Retinal pigment epithelial cell (primary cell): ENCODE measurements around the gene TBCCD1.
"Not testable (repeated sequence)": the region's sequence is repeated elsewhere in the genome, so short reads cannot be mapped to it uniquely, and the experiment has no call there.

Experiments used
- DNase-seq: peaks from one replicate; pipeline ENCODE4 v3.0.0-alpha.2; 2010; ENCODE audit warnings: low read depth
- H3K4me3 ChIP-seq: 2 replicates; pipeline ENCODE4 v1.5.1; 2011; ENCODE audit warnings: mild to moderate bottlenecking, low read length, control low read depth, moderate library complexity
- TF ChIP-seq, protein P1 (sequence below): conservative IDR thresholded peaks from 2 replicates; pipeline ENCODE4 v1.5.1; 2011; ENCODE audit warnings: low read depth, low read length, control low read depth, inconsistent platforms

The TBCCD1 gene

DNA sequence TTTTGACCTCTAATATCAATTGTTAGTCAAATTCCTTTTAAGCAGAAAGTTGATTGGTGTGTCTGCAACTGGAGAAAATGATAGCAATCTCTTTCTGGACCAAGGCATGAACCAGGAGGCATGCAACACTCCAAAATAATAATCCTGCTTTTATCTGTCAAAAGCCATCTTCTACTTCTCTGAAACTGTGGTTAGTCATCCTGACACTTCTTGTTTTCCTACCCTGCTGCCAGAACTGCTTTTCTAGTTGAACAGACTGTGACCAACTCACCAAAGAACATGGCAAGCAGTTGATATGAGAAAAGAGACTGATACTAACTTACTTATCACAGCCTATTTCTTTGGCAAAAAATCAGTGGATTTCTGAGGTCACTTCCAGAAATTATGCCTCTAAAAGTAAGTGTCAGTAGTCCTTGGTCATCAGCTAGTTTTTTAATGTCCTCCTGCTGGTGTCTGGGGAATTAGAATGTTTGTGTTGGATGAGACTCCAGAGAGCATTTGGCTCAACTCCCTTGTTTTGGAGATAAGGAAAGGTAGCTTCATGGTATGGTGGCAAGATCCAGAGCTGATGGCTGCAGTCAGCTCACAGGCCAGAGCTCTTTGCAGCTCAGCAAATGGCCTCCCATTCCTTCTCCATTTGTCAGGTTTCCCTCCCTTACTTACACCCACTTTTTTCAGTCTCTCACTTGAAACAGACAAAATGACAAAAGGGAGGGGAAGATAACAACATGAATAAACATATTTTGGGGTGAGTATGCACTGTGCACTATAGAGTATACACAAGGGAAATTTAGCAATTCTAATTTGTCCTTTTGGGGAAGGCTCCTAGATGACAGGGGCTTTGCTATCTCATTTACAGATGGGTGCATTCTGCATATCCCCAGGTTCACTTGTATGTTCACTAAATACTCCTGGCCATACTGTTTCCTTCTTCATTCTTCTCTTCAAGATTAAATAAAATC, 30.0 kb downstream of the TBCCD1 start:
- no peak overlapping the region for H3K4me3 ChIP-seq
- TF ChIP-seq, protein P1, sequence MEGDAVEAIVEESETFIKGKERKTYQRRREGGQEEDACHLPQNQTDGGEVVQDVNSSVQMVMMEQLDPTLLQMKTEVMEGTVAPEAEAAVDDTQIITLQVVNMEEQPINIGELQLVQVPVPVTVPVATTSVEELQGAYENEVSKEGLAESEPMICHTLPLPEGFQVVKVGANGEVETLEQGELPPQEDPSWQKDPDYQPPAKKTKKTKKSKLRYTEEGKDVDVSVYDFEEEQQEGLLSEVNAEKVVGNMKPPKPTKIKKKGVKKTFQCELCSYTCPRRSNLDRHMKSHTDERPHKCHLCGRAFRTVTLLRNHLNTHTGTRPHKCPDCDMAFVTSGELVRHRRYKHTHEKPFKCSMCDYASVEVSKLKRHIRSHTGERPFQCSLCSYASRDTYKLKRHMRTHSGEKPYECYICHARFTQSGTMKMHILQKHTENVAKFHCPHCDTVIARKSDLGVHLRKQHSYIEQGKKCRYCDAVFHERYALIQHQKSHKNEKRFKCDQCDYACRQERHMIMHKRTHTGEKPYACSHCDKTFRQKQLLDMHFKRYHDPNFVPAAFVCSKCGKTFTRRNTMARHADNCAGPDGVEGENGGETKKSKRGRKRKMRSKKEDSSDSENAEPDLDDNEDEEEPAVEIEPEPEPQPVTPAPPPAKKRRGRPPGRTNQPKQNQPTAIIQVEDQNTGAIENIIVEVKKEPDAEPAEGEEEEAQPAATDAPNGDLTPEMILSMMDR, result no peak
- DNase-seq, result no peak

DNA sequence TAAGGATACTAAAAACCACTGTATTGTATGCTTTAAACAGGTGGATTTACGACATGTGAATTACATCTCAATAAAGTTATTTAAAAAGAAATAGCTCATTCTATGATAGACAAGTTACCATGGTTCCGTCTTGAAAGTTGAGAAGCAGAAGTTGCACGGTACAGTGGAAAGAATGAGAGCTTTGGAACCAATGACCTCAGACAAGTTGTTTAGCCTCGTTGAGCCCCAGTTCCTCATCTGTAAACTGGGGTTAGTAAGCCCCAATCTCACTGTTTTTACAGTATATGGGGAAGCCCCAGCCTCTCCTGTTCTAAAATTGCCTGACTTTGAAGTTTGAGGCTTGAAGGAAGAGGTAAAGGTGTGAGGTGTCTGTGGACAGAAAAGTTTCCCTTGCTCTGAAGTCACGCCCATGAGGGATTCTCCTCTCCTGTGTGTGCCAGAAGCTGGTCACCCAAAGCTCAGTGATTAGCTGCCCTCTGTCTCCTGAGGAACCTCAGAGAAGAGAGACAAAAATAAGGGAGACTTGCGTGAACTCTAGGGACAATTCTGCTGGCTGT, 32.9 kb downstream of the TBCCD1 start:
- no peak overlapping the region for H3K4me3 ChIP-seq
- no peak for DNase-seq
- TF ChIP-seq, protein P1, result no peak

GRCh38 chr3:186532598-186533072, 34.5 kb downstream of the TBCCD1 start:
- H3K4me3 ChIP-seq, result no peak overlapping the region
- TF ChIP-seq, protein P1, result no peak

DNA sequence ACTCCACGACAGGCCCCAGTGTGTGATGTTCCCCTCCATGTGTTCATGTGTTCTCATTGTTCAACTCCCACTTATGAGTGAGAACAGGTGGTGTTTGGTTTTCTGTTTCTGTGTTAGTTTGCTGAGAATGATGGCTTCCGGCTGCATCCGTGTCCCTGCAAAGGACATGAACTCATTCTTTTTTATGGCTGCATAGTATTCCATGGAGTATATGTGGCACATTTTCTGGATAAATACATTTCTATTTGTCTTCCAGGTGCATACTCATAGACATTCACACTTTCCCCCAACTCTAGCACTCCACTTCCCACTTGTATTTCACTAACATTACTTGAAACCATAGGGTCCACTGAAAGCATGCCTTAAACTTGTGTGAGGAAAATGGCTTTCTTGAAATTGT, 35.4 kb downstream of the TBCCD1 start:
- not testable (repeated sequence) for H3K4me3 ChIP-seq, DNase-seq

More at GRCh38 chr3:186532598-186533072, 34.5 kb downstream of the TBCCD1 start:
- DNase-seq, result no peak

DNA sequence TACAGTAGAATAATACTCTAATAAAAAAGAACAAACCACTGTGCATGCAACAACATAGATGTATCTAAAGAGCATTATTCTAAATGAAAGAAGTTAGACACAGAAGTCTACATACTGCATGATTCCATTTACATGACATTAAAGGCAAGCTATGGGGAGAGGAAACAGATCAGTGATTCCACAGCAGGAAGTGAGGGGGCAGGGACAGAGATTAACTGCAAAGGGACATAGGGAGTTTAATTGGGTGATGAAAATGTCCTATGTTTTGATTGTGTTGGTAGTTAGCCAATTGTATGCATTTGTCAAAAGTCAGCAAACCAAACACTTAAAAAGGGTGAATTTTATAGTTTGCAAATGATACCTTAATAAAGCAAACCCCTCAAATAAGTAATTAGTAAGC, 36.7 kb downstream of the TBCCD1 start:
- no peak overlapping the region for H3K4me3 ChIP-seq
- TF ChIP-seq, protein P1, result no peak
- no peak for DNase-seq

DNA sequence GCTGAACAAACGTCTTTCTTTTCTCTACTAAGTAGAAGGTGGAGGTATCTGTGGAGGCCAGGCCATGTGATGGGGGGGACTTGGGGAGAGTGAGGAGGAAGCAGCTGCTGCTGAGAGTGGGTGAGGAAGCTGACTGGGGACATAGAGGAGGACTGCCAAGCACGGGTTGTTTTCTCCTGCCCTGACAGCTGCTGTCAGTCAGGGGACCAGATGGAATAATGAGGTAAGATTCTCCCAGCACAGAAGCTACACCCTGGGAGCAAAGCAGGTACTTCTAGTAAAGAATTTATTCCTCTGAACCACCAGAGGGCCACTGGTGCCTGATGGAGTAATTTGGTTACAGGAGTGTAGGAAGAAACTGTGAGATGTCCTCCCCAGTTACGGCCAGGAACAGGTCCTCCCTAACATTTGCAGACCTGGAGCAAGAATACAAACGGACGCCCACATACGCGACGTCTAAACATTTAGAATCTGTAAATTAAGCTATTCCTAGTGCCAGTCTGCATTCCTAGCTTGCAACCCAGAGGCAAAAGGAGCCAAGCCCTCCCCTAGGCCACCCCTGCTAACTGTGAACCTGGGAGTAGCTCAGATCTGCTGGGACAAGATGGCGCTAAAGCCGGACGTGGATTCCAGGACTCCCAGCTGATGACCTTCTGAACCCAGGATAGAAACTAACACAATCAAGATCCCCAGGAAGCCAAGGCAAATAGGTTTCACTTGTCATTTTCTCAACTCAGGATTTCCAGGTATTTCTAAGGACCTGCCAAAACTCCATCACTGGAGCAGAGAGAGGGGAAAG, 37.7 kb downstream of the TBCCD1 start:
- TF ChIP-seq, protein P1, result no peak
- no peak for DNase-seq
- no peak overlapping the region for H3K4me3 ChIP-seq

- DNase-seq, result no peak
- no peak overlapping the region for H3K4me3 ChIP-seq
- TF ChIP-seq, protein P1, result no peak
These were observed 40.9 kb downstream of the TBCCD1 start for GRCh38 chr3:186526256-186526606.
